Osteoblast (primary cell): Measurements from ENCODE around the gene TMEM141. TPM values are rescaled to one million over a fixed set of nuclear protein-coding genes. Genes with fewer than 3 reads are reported as not detected.

ENCODE experiments used
- DNase-seq: peaks from one replicate; pipeline ENCODE4 v3.0.0; 2011; ENCODE audit warnings: low spot score, mixed read lengths; ENCODE audit not compliant: insufficient read length; ENCODE audit errors: missing footprints
- H2AFZ ChIP-seq: 2 replicates; pipeline ENCODE4 v1.6.0; 2011; ENCODE audit warnings: mild to moderate bottlenecking, low read length
- H3K27ac ChIP-seq: 2 replicates; pipeline ENCODE4 v1.5.1; 2011; ENCODE audit warnings: mild to moderate bottlenecking, low read depth, low read length, moderate library complexity
- H3K27me3 ChIP-seq: 2 replicates; pipeline ENCODE4 v1.6.0; 2012; ENCODE audit warnings: mild to moderate bottlenecking, control low read depth, inconsistent platforms, low read length, moderate library complexity; ENCODE audit not compliant: insufficient read depth
- H3K36me3 ChIP-seq: 2 replicates; pipeline ENCODE4 v1.5.1; 2011; ENCODE audit warnings: mild to moderate bottlenecking, low read length, control low read depth, moderate library complexity; ENCODE audit not compliant: insufficient read depth
- H3K4me1 ChIP-seq: 2 replicates; pipeline ENCODE4 v1.5.1; 2011; ENCODE audit warnings: mild to moderate bottlenecking, low read length, control low read depth, moderate library complexity; ENCODE audit not compliant: insufficient read depth
- H3K4me2 ChIP-seq: 2 replicates; pipeline ENCODE4 v1.6.0; 2011; ENCODE audit warnings: mild to moderate bottlenecking, low read length; ENCODE audit not compliant: insufficient read depth
- H3K4me3 ChIP-seq: fragments of 200-600 bp; sonication (generic); 3 replicates; pipeline ENCODE4 v1.5.1; 2012; ENCODE audit warnings: mild to moderate bottlenecking, low read length, inconsistent platforms; ENCODE audit not compliant: insufficient read depth
- H3K79me2 ChIP-seq: 2 replicates; pipeline ENCODE4 v1.6.0; 2012; ENCODE audit warnings: mild to moderate bottlenecking, low read length, control low read depth, inconsistent platforms; ENCODE audit not compliant: insufficient read depth
- H3K9me3 ChIP-seq: 2 replicates; pipeline ENCODE4 v1.5.1; 2011; ENCODE audit warnings: low read depth, low read length, control low read depth
- H4K20me1 ChIP-seq: 2 replicates; pipeline ENCODE4 v1.6.0; 2012; ENCODE audit warnings: mild to moderate bottlenecking, low read length, control low read depth; ENCODE audit not compliant: insufficient read depth
- total RNA-seq: library from RNA; depleted of rRNA; stranded (reverse); fragments of >200 nt; gene quantifications from 2 replicates; pipeline ENCODE4 v1.2.3, GENCODE V29; 2012
- TF ChIP-seq, protein P1 (sequence below): IDR thresholded peaks from 2 replicates; pipeline ENCODE4 v1.5.1; 2011; ENCODE audit warnings: mild to moderate bottlenecking, low read depth, low read length, moderate library complexity; ENCODE audit errors: extremely low read depth

TMEM141 gene
- total RNA-seq, 1 donor = 39.8 TPM

DNA sequence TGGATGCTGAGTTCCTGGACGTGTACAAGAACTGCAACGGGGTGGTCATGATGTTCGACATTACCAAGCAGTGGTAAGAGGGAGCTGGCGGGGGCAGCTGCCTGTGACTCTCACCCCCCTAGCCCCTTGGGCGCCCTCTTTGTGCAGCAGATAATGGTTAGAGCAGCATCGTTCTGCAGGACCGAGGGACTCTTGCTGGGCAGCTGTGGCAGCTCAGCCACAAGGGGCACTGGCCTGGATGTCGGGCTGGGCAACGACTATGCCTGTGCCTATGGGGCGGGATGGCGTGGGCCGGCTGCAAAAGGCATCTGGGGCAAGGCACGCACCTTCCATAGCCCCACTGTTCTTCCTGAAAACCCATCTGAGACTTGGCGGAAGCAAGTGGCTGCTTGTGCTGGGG, 38.3 kb downstream of the TMEM141 start:
- no peaks in the 10 kb centered on the region for H3K9me3 ChIP-seq
- DNase-seq = no peak
- no peak overlapping the region for H3K4me2 ChIP-seq
- no peak overlapping the region for H2AFZ ChIP-seq
- no peaks in the 10 kb centered on the region for H3K79me2 ChIP-seq
- H3K4me3 ChIP-seq = no peak overlapping the region
- no peak overlapping the region for H3K27ac ChIP-seq
- TF ChIP-seq, protein P1, sequence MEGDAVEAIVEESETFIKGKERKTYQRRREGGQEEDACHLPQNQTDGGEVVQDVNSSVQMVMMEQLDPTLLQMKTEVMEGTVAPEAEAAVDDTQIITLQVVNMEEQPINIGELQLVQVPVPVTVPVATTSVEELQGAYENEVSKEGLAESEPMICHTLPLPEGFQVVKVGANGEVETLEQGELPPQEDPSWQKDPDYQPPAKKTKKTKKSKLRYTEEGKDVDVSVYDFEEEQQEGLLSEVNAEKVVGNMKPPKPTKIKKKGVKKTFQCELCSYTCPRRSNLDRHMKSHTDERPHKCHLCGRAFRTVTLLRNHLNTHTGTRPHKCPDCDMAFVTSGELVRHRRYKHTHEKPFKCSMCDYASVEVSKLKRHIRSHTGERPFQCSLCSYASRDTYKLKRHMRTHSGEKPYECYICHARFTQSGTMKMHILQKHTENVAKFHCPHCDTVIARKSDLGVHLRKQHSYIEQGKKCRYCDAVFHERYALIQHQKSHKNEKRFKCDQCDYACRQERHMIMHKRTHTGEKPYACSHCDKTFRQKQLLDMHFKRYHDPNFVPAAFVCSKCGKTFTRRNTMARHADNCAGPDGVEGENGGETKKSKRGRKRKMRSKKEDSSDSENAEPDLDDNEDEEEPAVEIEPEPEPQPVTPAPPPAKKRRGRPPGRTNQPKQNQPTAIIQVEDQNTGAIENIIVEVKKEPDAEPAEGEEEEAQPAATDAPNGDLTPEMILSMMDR = no peak
- peaks cover 47% of the 10 kb centered on the region for H3K36me3 ChIP-seq
- peaks cover 9% of the 10 kb centered on the region for H4K20me1 ChIP-seq
- H3K4me1 ChIP-seq = no peaks in the 10 kb centered on the region
- H3K27me3 ChIP-seq = no peaks in the 10 kb centered on the region

DNA sequence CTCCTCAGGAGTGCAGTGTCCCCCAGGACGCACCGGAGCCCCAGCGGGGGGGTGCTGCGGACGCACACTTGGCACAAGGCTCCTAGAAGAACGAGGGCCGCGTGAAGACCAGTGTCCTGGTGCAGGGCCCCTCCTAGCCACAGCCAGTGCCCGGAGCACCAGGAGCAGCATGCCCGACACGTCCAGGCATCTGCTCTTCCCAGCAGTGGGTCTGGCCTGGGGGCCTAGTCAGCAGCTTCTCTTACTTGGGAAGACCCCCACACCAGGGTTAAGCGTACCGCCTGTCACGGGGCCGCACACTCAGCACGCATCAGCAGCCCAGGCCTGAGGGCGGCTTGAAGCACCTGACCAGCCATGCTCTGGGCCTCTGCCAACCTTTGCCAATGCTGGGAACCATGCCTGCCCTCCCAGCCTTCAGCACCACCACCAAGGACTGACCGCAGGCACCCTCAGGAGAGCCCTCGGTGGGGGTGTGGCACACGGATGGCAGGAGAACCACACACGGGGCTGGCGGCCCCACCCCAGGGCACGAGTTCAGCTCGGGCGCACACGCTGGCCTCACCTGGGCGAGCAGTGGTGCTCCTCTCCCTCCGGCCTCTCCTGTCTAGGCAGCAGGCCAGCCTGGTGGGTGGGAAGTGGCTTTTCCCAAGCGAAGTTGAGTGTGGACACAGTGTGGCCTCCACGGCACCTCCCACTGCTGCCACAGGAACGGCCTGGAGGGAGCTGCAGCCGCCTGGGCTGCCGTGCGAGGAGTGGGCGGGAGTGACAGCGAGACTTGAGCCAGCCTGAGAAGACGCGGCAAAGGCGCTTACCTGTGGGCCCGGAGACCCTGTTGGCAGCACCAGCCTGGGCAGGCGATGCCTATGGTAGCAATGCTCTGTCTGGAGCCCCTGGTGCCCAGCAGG, 39.1 kb downstream of the TMEM141 start:
- Histone ChIP-seq H3K27ac (no peak overlapping the region), H3K36me3 (peaks cover 48% of the 10 kb centered on the region), H3K27me3 (no peaks in the 10 kb centered on the region), H3K9me3 (no peaks in the 10 kb centered on the region), H3K79me2 (no peaks in the 10 kb centered on the region), H3K4me2 (no peak overlapping the region), H3K4me3 (no peak overlapping the region), H4K20me1 (peaks cover 9% of the 10 kb centered on the region), H3K4me1 (no peaks in the 10 kb centered on the region), H2AFZ (no peak overlapping the region)
- TF ChIP-seq, protein P1 = no peak
- DNase-seq = no peak

- TF ChIP-seq, protein P1 = no peak
- Histone ChIP-seq H3K9me3 (no peaks in the 10 kb centered on the region), H3K4me3 (no peak overlapping the region), H4K20me1 (peaks cover 3% of the 10 kb centered on the region), H3K4me1 (no peaks in the 10 kb centered on the region), H3K27ac (no peak overlapping the region), H3K27me3 (no peaks in the 10 kb centered on the region), H3K4me2 (no peak overlapping the region), H2AFZ (no peak overlapping the region), H3K36me3 (peaks cover 45% of the 10 kb centered on the region), H3K79me2 (no peaks in the 10 kb centered on the region)
- no peak for DNase-seq
Observed at GRCh38 chr9:136831002-136831719, 40.0 kb downstream of the TMEM141 start.

DNA sequence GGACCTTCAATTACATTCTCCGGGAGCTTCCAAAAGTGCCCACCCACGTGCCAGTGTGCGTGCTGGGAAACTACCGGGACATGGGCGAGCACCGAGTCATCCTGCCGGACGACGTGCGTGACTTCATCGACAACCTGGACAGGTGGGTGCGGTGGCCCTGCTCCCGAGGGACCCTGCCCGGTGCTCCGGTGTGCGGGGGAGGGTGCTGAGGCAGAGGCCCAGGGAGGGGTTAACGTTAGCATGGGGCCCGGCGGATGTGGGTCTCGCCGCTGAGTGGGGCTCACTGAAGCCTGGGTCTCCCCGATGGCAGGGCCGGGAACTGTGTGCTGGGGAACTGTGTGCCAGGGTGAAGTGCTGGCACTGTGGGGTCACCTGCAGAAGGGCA, 40.6 kb downstream of the TMEM141 start:
- Histone ChIP-seq H4K20me1 (peaks cover 3% of the 10 kb centered on the region), H3K27ac (no peak overlapping the region), H3K4me2 (no peak overlapping the region), H3K4me3 (no peak overlapping the region), H3K36me3 (peaks cover 45% of the 10 kb centered on the region), H3K27me3 (no peaks in the 10 kb centered on the region), H3K79me2 (no peaks in the 10 kb centered on the region), H3K9me3 (no peaks in the 10 kb centered on the region), H2AFZ (no peak overlapping the region), H3K4me1 (no peaks in the 10 kb centered on the region)
- DNase-seq = no peak
- TF ChIP-seq, protein P1 = no peak
